CD4-positive, alpha-beta memory T cell (primary cell): ENCODE measurements around the gene PER1. TPM values are rescaled to one million over a fixed set of nuclear protein-coding genes. Genes with fewer than 3 reads are reported as not detected.
A peak's percentile ranks its signal among the peaks of the same experiment; 100 is the strongest.

Source experiments
- CTCF ChIA-PET: fragments of 350-600 bp; sonication (Branson Sonifier 250); formaldehyde crosslinking; loops from one replicate; lab custom pipeline; 2021; ENCODE audit warnings: inconsistent platforms; ENCODE audit not compliant: partially characterized antibody; lab: Charles Lee
- POLR2A ChIA-PET: fragments of 350-600 bp; sonication (Branson Sonifier 250); formaldehyde crosslinking; loops from one replicate; lab custom pipeline; 2021; ENCODE audit not compliant: partially characterized antibody; lab: Charles Lee
- DNase-seq, 5 donors: peaks; one replicate each; pipeline versions ENCODE4 v3.0.0 to v3.0.0-alpha.2; 2020 to 2022; ENCODE audit warnings: mixed read lengths in 1 of 5
- H3K27ac ChIP-seq: one replicate; pipeline ENCODE4 v1.7.0; 2013; ENCODE audit warnings: low read depth, low read length
- H3K27me3 ChIP-seq: 2 replicates; pipeline ENCODE4 v1.7.0; 2013; ENCODE audit warnings: mild to moderate bottlenecking, low read length, moderate library complexity; ENCODE audit not compliant: insufficient read depth
- H3K36me3 ChIP-seq: 2 replicates; pipeline ENCODE4 v1.7.0; 2013; ENCODE audit warnings: mild to moderate bottlenecking, low read length, moderate library complexity; ENCODE audit not compliant: insufficient read depth
- H3K4me1 ChIP-seq: 2 replicates; pipeline ENCODE4 v1.7.0; 2013; ENCODE audit warnings: mild to moderate bottlenecking, low read length, moderate library complexity; ENCODE audit not compliant: insufficient read depth
- H3K4me3 ChIP-seq, 2 donors: one replicate each; pipeline ENCODE4 v1.7.0; 2013; ENCODE audit warnings: low read length in 2 of 2, mild to moderate bottlenecking in 1 of 2
- H3K9me3 ChIP-seq, 2 donors: one replicate each; pipeline ENCODE4 v1.7.0; 2013; ENCODE audit warnings: low read length in 2 of 2, control low read depth in 1 of 2; ENCODE audit not compliant: control insufficient read depth in 1 of 2
- H3K27ac Mint-ChIP-seq, 7 donors: one replicate each; pipeline ENCODE4 v1.8.0; 2020 to 2021; ENCODE audit warnings: mixed read lengths in 7 of 7, mild to moderate bottlenecking in 6 of 7, inconsistent platforms in 3 of 7, moderate library complexity in 3 of 7
- H3K27me3 Mint-ChIP-seq, 2 donors: one replicate each; pipeline ENCODE4 v1.8.0; 2020 to 2021; ENCODE audit warnings: mixed read lengths in 2 of 2
- H3K36me3 Mint-ChIP-seq, 2 donors: one replicate each; pipeline ENCODE4 v1.8.0; 2020 to 2021; ENCODE audit warnings: mixed read lengths in 2 of 2, inconsistent platforms in 1 of 2, mild to moderate bottlenecking in 1 of 2
- H3K4me1 Mint-ChIP-seq, 4 donors: one replicate each; pipeline ENCODE4 v1.8.0; 2020 to 2021; ENCODE audit warnings: mixed read lengths in 4 of 4, mild to moderate bottlenecking in 1 of 4
- H3K4me3 Mint-ChIP-seq, 8 donors: one replicate each; pipeline ENCODE4 v1.8.0; 2020 to 2021; ENCODE audit warnings: mixed read lengths in 8 of 8, mild to moderate bottlenecking in 7 of 8, moderate library complexity in 6 of 8, inconsistent platforms in 3 of 8
- H3K9me3 Mint-ChIP-seq, 8 donors: one replicate each; pipeline ENCODE4 v1.8.0; 2020 to 2021; ENCODE audit warnings: mixed read lengths in 8 of 8, mild to moderate bottlenecking in 5 of 8, inconsistent platforms in 3 of 8, moderate library complexity in 1 of 8
- intact Hi-C: fragments of 100-400 bp; cut with micrococcal nuclease; formaldehyde crosslinking; loops from one replicate; pipeline ENCODE4 v1.15.1; 2023
- microRNA-seq: library from miRNA; unstranded; fragments of <30 nt; microRNA quantifications from one replicate; pipeline ENCODE4 v1.2.0, GENCODE V29; 2021; ENCODE audit warnings: borderline replicate concordance, borderline number of aligned reads, borderline microRNAs expressed, mixed read lengths
- polyA plus RNA-seq, 2 donors: library from polyadenylated mRNA; unstranded; fragments of 300-500 nt; fragmentation: Illumina TruSeq; gene quantifications; one replicate each; pipeline ENCODE4 v1.2.3, GENCODE V29; 2021
- total RNA-seq, 2 experiments: library from RNA; stranded (reverse); gene quantifications; one replicate each; pipeline ENCODE4 v1.2.3, GENCODE V29; 2021

Gene PER1
- total and polyA plus RNA-seq, 4 experiments from 2014 or later: 3.7 to 79.4 (median 48.7) TPM

DNA sequence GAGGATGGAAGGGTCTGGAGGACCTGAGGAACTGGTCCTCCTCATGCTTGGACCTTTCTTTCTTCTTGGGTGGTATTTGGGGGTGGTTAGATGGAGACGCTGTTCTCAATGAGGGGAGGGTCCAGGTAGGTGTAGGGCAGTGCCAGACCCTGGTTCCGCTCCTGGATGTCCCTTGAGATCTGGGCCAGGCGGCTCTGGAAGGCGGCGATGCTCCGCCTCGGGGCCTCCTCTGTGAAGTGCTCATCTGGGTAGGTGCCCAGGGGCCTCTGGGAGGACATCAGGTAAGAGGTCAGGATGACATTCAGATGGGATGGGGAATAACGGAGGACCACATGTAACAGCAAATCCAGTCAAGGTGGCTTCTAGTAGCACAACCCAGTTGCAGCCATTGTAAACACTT is 55.7 kb downstream of the PER1 start:
- no peak overlapping the region for H3K4me3 ChIP-seq
- Mint-ChIP-seq H3K27me3 (peaks cover 3% of the 10 kb centered on the region in 2 donors), H3K4me1 (peaks cover 5 to 16% (median 12%) of the 10 kb centered on the region in 4 donors), H3K9me3 (peaks cover 0 to 4% (median 0%) of the 10 kb centered on the region in 8 donors), H3K36me3 (no peaks in the 10 kb centered on the region), H3K4me3 (no peak overlapping the region), H3K27ac (no peak overlapping the region)
- peaks cover 12% of the 10 kb centered on the region for H3K4me1 ChIP-seq
- intact Hi-C loops: no loop called here
- CTCF ChIA-PET: interaction anchor here (0.9 to 1.0 kb wide), 3 partner anchors 14 to 36 kb away, joined by 3 to 5 read pairs (median 3); partner anchors contain the start of gene ALOXE3
- POLR2A ChIA-PET: no interaction called here
- H3K27me3 ChIP-seq: no peaks in the 10 kb centered on the region
- H3K27ac ChIP-seq: no peak overlapping the region
- no peaks in the 10 kb centered on the region for H3K9me3 ChIP-seq
- no peak for DNase-seq
- H3K36me3 ChIP-seq: no peaks in the 10 kb centered on the region

DNA sequence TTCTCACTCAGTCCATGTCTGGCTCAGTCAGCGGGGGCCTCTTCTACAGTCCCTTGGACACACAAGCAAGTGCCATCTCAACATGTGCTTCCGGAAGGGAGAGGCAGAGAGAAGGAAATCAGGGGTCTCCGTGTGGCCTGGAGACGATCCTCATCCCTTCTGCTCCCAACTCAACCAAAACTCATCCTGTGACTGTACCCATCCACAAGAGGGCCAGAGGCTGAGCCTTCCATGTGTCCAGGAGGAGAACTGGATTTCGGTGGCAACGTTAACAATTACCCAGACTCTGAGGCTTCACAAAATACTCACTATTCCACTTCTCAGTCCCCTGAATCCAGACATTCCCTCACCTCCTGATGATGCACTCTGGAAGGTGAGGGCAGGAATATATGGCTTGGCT is 56.8 kb downstream of the PER1 start:
- CTCF ChIA-PET: interaction anchor here (2.0 to 7.6 kb wide), 7 partner anchors 11 to 205 kb away, joined by 9 to 178 read pairs (median 41); partner anchors contain the start of gene ALOXE3
- no peak overlapping the region for H3K4me3 Mint-ChIP-seq
- H3K27me3 ChIP-seq: no peaks in the 10 kb centered on the region
- intact Hi-C loops: loop anchor here (2.0 kb wide), 1 partner anchor 17 kb away; no protein-coding TSS in a partner anchor
- peaks cover 0 to 4% (median 0%) of the 10 kb centered on the region in 8 donors for H3K9me3 Mint-ChIP-seq
- no peaks in the 10 kb centered on the region for H3K9me3 ChIP-seq
- no peak for DNase-seq
- H3K27ac ChIP-seq: no peak overlapping the region
- peak overlapping the region in 1 of 7 donors; percentile 12 for H3K27ac Mint-ChIP-seq
- H3K36me3 ChIP-seq: no peaks in the 10 kb centered on the region
- no peak overlapping the region for H3K4me3 ChIP-seq
- H3K4me1 Mint-ChIP-seq: peaks cover 5 to 16% (median 12%) of the 10 kb centered on the region in 4 donors
- H3K36me3 Mint-ChIP-seq: no peaks in the 10 kb centered on the region
- H3K27me3 Mint-ChIP-seq: peaks cover 8 to 11% of the 10 kb centered on the region in 2 donors
- POLR2A ChIA-PET: interaction anchor here (1.5 to 2.0 kb wide), 2 partner anchors 78 to 95 kb away, joined by 4 to 5 read pairs; partner anchors contain the start of gene BORCS6
- peaks cover 12% of the 10 kb centered on the region for H3K4me1 ChIP-seq

DNA sequence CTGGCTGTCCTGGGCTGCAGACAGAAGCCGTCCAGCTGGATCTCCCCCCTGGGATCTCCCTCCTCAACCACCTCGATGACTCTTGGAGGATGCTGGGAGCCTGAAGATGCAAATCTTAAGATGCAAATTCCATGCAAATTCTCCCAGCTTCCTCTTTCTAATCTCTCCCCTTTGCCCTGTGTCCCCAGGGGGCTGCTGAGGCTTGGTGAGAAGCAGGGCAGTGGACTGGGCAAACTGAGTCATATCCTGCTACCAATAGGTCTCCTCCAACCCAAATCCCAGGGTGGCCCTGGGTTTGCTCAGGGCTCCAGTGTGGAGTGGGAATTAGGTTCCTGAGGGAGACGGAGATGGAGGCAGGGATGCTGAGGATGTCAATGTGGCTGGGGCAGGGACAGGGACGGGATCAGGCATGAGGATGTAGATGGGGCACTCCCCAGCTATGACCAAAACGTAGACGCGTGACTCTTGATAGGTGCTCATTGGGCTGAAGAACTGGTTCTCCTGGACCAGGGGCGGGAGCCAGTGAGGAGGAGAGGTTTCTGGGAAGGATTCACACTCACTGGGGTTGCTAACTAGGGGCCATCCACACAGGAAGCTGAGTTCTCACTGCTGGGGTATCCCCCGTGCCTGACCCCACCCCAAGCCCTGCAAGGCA is 61.0 kb downstream of the PER1 start:
- peaks cover 12% of the 10 kb centered on the region for H3K4me1 ChIP-seq
- H3K9me3 ChIP-seq: no peaks in the 10 kb centered on the region
- no peaks in the 10 kb centered on the region for H3K36me3 ChIP-seq
- H3K4me3 Mint-ChIP-seq: peak overlapping the region in 1 of 8 donors; percentile 26
- no peak for DNase-seq
- H3K27ac Mint-ChIP-seq: no peak overlapping the region
- H3K4me3 ChIP-seq: no peak overlapping the region
- H3K27ac ChIP-seq: no peak overlapping the region
- ChIA-PET CTCF (interaction anchor here (0.8 to 7.6 kb wide), 11 partner anchors 7 to 209 kb away, joined by 3 to 178 read pairs (median 24); partner anchors contain the start of gene ALOXE3), POLR2A (interaction anchor here (1.1 to 1.4 kb wide), 2 partner anchors 21 to 132 kb away, joined by 3 to 4 read pairs; no protein-coding TSS in a partner anchor)
- H3K27me3 ChIP-seq: no peaks in the 10 kb centered on the region
- H3K36me3 Mint-ChIP-seq: no peaks in the 10 kb centered on the region
- peaks cover 17 to 21% of the 10 kb centered on the region in 2 donors for H3K27me3 Mint-ChIP-seq
- H3K9me3 Mint-ChIP-seq: peaks cover 0 to 6% (median 0%) of the 10 kb centered on the region in 8 donors
- intact Hi-C loops: no loop called here
- peaks cover 5 to 16% (median 12%) of the 10 kb centered on the region in 4 donors for H3K4me1 Mint-ChIP-seq

Small RNA genes lying within 50 kb of the gene (microRNA-seq; reads per million reads assigned to microRNA genes)
- gene MIR4521: 30.9 reads per million, percentile 54 among the genes with 10 or more reads in this experiment
- not detected for gene MIR6883

Other genes starting within 250 kb of the PER1 start
- gene RNF227, start 236.1 kb downstream of the PER1 start, total RNA-seq: 1 to 10 TPM; 6.7 to 7.4 TPM
- 1 to 10 TPM; 2.3 to 3.6 TPM for gene RNF227, start 236.1 kb downstream of the PER1 start, polyA plus RNA-seq
- gene KCNAB3, start 222.5 kb downstream of the PER1 start, total RNA-seq: 10 to 100 TPM; 13.4 to 14.4 TPM
- gene KCNAB3, start 222.5 kb downstream of the PER1 start, polyA plus RNA-seq: under 1 TPM in 1 of 2 donors, not detected in 1; 0.53 TPM
- 100 to 1,000 TPM; 116 TPM for gene TRAPPC1, start 220.5 kb downstream of the PER1 start, total RNA-seq
- gene TRAPPC1, start 220.5 kb downstream of the PER1 start, polyA plus RNA-seq: 100 to 1,000 TPM; 239 to 240 TPM
- gene CNTROB, start 220.2 kb downstream of the PER1 start, total RNA-seq: 10 to 100 TPM; 29.7 to 30.1 TPM
- 10 to 100 TPM in 1 of 2 donors, 1 to 10 TPM in 1; 3.9 to 12.6 TPM for gene CNTROB, start 220.2 kb downstream of the PER1 start, polyA plus RNA-seq
- not detected for gene GUCY2D, start 149.8 kb downstream of the PER1 start, total RNA-seq
- gene GUCY2D, start 149.8 kb downstream of the PER1 start, polyA plus RNA-seq: under 1 TPM; 0.18 TPM
- under 1 TPM in 1 of 2 experiments, not detected in 1; 0.15 TPM for gene ALOX15B, start 113.3 kb downstream of the PER1 start, total RNA-seq
- gene ALOX15B, start 113.3 kb downstream of the PER1 start, polyA plus RNA-seq: not detected
- gene ALOX12B, start 64.7 kb downstream of the PER1 start, total RNA-seq: under 1 TPM in 1 of 2 experiments, not detected in 1; 0.44 TPM
- gene ALOX12B, start 64.7 kb downstream of the PER1 start, polyA plus RNA-seq: under 1 TPM in 1 of 2 donors, not detected in 1; 0.79 TPM
- under 1 TPM; 0.32 to 0.33 TPM for gene ALOXE3, start 33.9 kb downstream of the PER1 start, total RNA-seq
- under 1 TPM in 1 of 2 donors, not detected in 1; 0.20 TPM for gene ALOXE3, start 33.9 kb downstream of the PER1 start, polyA plus RNA-seq
- not detected for gene HES7, start 28.3 kb downstream of the PER1 start, total RNA-seq
- gene HES7, start 28.3 kb downstream of the PER1 start, polyA plus RNA-seq: not detected
- 100 to 1,000 TPM; 190 to 203 TPM for gene VAMP2, start 10.5 kb upstream of the PER1 start, total RNA-seq
- 100 to 1,000 TPM in 1 of 2 donors, 10 to 100 TPM in 1; 41.6 to 106 TPM for gene VAMP2, start 10.5 kb upstream of the PER1 start, polyA plus RNA-seq
- 10 to 100 TPM; 25.0 to 25.3 TPM for gene TMEM107, start 24.0 kb upstream of the PER1 start, total RNA-seq
- gene TMEM107, start 24.0 kb upstream of the PER1 start, polyA plus RNA-seq: 10 to 100 TPM; 42.4 to 43.7 TPM
- 10 to 100 TPM; 19.2 to 19.4 TPM for gene BORCS6, start 37.8 kb upstream of the PER1 start, total RNA-seq
- gene BORCS6, start 37.8 kb upstream of the PER1 start, polyA plus RNA-seq: 10 to 100 TPM; 13.3 to 21.9 TPM
- under 1 TPM; 0.67 to 0.83 TPM for gene AURKB, start 58.2 kb upstream of the PER1 start, total RNA-seq
- under 1 TPM in 1 of 2 donors, not detected in 1; 0.36 TPM for gene AURKB, start 58.2 kb upstream of the PER1 start, polyA plus RNA-seq
- gene CTC1, start 95.7 kb upstream of the PER1 start, total RNA-seq: 100 to 1,000 TPM; 310 to 317 TPM
- 10 to 100 TPM; 17.0 to 46.8 TPM for gene CTC1, start 95.7 kb upstream of the PER1 start, polyA plus RNA-seq
- gene PFAS, start 96.9 kb upstream of the PER1 start, total RNA-seq: 10 to 100 TPM; 23.0 to 29.1 TPM
- 10 to 100 TPM in 1 of 2 donors, 1 to 10 TPM in 1; 8.9 to 14.8 TPM for gene PFAS, start 96.9 kb upstream of the PER1 start, polyA plus RNA-seq
- gene RANGRF, start 136.3 kb upstream of the PER1 start, total RNA-seq: 10 to 100 TPM; 39.7 to 42.8 TPM
- 10 to 100 TPM; 77.5 to 96.2 TPM for gene RANGRF, start 136.3 kb upstream of the PER1 start, polyA plus RNA-seq
- gene SLC25A35, start 143.0 kb upstream of the PER1 start, total RNA-seq: 1 to 10 TPM; 7.3 to 8.4 TPM
- gene SLC25A35, start 143.0 kb upstream of the PER1 start, polyA plus RNA-seq: 1 to 10 TPM in 1 of 2 donors, under 1 TPM in 1; 0.86 to 1.1 TPM
- not detected for gene ARHGEF15, start 157.8 kb upstream of the PER1 start, total RNA-seq
- gene ARHGEF15, start 157.8 kb upstream of the PER1 start, polyA plus RNA-seq: not detected
- not detected for gene ODF4, start 187.4 kb upstream of the PER1 start, total RNA-seq
- gene ODF4, start 187.4 kb upstream of the PER1 start, polyA plus RNA-seq: not detected
- 1,000 to 10,000 TPM; 2,761 to 2,878 TPM for gene RPL26, start 230.8 kb upstream of the PER1 start, total RNA-seq
- gene RPL26, start 230.8 kb upstream of the PER1 start, polyA plus RNA-seq: 1,000 to 10,000 TPM; 1,274 to 1,731 TPM
- gene RNF222, start 245.4 kb upstream of the PER1 start, total RNA-seq: under 1 TPM; 0.15 to 0.17 TPM
- under 1 TPM; 0.08 to 0.14 TPM for gene RNF222, start 245.4 kb upstream of the PER1 start, polyA plus RNA-seq